ENCODE measurements around the gene BRAT1.
A peak's percentile ranks its signal among the peaks of the same experiment; 100 is the strongest.
"Not testable (repeated sequence)": the region's sequence is repeated elsewhere in the genome, so short reads cannot be mapped to it uniquely, and the experiment has no call there.

The BRAT1 gene

DNA sequence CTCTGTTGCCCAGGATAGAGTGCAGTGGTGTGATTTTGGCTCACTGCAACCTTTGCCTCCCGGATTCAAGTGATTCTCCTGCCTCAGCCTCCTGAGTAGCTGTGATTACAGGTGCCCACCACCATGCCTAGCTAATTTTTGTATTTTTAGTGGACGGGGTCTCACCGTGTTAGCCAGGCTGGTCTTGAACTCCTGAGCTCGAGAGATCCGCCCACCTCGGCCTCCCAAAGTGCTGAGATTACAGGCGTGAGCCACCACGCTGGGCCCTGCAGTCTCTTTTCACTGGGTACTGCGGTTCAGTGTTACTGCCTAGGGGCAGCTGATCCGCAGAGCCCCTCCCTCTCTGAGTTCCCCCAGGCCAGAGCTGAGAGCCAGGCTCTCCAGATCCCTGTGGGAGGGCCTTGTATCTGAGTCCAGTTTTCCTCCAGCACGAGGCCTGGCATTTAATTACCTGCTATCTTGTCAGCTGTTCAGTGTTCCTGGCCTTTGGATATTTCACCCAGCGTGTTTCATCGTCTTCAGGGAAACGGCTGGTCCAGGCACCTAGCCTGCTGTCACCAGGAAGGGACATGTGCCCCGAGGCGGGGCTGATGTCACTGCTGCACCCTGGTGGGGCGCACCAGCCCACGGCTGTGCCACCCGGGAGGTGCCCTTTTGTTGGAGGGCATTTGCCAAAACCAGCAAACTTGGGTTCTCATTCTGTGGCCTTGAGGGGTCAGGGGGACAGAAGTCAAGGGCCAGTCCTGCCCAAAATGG, 19.3 kb downstream of the BRAT1 start:
- not testable (repeated sequence) for DNase-seq

DNA sequence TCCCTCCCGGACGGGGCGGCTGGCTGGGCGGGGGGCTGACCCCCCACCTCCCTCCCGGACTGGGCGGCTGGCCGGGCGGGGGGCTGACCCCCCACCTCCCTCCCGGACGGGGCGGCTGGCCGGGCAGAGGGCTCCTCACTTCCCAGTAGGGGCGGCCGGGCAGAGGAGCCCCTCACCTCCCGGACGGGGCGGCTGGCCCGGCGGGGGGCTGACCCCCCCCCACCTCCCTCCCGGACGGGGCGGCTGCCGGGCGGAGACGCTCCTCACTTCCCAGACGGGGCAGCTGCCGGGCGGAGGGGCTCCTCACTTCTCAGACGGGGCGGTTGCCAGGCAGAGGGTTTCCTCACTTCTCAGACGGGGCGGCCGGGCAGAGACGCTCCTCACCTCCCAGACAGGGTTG, 21.1 kb downstream of the BRAT1 start:
- not testable (repeated sequence) for DNase-seq

GRCh38 chr7:2533566-2533965, 21.8 kb downstream of the BRAT1 start:
- DNase-seq = not testable (repeated sequence)

DNA sequence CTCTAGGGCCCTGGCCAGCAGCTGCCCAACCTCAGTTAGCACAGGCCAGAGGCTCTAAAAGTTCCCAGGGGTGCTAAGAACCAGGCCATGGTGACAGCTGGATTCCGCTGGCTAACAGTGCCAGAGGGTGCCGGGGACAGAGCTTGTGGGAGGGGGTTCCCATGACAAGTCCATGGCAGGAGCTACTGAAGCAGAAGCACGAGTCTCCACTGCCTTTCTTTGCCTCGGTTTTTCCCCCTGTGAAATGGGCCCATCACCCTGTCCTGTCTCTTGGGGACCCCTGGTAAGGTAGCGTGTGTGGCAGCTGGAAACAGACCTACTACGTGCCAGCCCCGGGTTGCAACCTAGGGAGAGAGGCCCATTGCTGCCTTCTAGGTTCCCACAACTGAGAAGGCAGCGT, 22.5 kb downstream of the BRAT1 start:
- not testable (repeated sequence) for DNase-seq

DNA sequence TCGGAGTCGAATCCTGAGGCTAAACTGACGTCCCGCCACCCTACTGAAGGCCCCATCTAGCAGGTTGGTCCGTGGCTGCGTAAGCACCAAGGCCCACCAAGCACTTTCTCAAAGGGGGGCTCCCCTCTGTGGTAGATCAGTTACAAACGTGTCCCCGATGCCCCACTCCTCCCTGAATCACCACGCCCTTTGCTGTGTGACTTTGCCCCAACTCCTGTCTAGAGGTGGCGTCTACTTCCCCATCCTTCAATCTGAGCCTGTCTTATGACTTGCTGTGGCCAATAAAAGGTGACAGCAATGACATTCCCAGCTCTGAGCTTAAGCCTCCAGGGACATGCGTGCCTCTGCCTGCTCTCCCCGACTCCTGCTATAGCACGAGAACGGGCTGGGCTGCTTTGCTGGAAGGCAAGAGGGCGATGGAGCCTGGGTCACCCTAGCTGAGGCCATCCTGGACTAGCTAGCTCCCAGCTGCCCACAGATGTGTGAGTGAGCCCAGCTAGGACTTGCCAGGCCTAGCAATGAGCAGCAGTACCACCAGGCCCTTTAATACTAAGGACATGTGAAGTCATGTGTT, 23.0 kb downstream of the BRAT1 start:
- DNase-seq = peak; percentile 9

- peak; percentile 45 for DNase-seq
Observed at GRCh38 chr7:2531796-2532110, 23.6 kb downstream of the BRAT1 start.

GRCh38 chr7:2530994-2531795, 24.1 kb downstream of the BRAT1 start:
- peak; percentile 32 for DNase-seq

DNA sequence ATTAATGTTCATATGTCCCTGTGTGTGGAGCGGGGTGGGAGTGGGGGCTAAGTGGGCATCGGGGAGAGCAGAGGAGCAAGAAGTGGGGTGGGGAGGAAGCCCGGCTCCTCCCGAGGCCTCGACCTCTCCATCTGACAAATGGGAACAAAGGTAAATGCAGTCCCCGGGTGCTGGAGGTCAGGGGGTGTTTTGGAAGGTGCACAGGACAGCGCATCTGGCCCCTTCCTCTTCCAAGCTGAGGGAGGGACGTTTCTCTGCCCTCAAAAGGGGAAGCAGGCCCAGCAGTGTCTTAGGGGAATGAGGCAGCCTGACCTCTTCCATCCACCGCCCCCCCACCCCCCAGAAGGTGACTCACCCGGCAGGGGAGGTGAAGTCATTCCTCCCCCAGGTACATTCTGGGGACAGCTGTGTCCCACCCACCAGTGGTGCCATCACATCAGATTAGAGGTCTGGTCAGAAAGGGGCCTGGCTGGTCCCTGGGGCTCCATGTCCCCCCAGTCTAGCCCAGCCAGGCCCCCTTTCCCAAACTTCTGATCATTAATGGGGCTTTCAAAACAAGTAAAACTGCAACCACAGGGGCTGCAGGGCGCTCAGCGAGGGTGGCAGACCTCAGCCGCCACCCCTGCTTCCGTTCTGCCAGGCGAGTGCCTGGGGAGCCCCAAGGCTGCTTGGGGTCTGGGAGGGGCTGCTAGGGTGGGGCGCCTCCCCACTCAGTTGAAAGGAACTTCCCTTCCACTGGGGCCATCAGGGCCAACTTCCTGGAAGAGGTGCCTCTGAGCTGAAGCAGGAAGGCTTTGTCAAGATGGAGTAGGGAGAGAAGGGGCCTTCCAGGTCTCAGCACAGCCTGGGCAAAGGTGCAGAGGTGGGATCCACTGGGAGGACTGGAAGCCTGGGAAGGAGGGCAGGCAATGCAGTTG, 25.0 kb downstream of the BRAT1 start:
- DNase-seq = peak; percentile 53

DNA sequence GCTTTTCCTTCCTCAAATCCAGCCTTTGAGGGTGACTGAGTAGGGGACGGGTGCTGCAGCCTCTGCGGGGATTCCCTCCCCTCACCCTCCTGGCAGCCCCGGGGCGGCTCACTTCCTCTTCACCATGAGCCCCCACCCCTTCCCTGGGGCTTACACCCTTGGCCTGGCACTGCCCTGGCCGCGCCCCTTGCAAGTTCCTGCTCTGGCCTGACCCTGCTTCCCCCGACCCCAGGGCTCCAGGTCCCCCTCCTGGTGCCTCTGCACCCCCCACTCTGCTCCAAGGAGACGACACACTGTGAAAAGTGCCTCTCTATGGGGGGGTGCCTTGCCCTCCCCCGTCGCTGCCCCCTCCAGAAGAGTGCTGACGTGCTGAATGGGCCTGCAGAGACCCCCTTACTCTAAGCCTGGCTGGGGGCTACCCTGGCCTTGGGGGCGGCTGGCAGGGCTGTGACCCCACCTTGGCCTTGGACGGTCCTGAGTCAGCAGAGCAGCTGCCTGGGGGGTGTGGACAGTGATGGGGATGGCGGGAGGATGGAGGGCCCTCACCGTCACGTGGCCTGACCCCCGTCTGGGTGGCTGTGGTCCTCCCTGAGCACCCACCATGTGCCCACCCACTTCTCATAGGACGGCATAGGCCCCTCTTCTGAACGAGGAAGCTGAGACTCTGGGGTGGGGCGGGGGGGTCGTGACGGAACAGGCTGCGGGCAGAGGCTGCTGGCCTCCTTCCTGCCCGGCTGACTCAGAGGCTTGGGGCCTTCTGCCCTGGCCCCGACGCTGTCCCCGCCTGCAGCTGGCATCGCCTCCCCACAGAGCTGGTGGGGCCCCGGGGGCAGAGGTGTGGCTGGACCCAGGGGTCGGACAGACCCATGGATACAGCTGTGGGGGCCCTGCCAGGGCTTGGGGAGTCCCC, 25.9 kb downstream of the BRAT1 start:
- DNase-seq = peak; percentile 66

DNA sequence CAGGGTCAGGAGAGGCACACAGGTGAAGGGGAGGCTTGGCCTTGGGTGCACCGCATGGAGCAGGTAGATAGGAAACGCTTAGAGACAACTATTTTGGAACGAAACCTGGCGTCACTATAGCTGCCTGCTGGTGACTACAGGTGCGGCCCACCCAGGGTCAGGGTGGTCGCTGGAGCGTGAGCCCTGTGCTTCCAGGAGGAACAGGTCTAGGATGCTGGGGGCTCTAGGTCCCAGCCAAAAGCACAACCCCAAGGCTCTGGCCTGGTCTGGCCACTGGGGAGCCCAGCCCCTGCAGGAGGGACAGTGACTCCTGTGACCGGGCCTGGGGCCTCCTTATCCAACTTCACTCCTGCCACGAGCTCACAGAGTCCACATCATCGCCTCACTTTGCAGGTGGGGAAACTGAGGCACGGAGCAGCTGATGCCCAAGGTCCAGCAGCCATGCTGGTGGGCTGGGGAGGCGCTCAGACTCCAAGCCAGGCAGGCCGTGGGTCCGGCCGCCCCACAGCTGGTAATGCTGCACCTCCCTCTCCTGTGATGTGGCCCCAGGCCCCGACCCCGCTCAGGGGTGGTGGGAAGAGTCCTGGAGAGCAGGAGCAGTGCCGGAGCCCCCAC, 26.7 kb downstream of the BRAT1 start:
- peak; percentile 30 for DNase-seq

DNA sequence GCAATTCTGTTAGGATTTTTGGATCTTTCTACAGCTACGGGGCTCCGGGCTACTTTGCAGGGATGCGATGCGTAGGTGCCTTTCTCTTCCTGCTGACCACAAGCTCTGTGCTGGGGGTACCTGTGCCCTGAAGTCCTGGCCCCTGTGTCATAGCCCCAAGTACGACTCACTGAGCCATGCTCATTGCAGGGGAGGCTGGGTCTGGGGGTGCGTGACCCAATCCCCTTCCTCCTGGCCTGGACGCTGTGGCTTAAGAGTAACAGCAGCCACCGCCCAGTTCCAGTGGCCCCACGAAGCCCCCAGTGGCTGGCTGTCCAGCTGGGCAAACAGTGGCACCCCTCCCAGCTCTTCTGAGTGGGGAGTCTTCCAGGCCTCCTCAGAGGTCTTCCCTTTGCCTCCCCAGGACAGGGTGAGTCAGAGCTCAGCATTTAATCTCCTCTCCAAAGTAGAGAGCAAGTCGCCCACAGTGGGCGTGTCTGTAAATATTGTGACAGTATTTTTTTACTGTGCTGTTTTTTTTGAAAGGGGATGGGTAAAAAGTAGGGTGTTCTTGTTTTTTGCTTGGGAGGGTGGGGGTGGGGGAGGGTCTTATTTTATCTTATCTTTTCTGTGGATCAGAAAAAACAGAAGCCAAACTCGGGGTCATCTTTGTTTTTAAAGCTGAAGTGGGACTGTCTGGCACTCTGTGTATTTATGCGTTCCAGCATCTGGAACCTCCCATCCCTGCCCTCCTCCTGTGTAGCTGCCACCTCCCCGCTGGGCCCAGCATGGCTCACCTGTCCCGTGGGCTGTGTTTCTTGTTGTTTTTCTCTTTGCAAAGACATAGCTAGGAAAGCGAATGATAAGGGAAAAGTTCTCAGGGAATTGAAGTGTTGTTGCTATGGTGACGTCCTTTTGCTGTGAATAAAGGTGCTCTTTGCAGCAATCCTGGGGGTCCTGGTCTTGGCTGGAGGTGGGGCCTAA, 27.5 kb downstream of the BRAT1 start:
- DNase-seq = peak; percentile 34

- DNase-seq = peak; percentile 24
Observed at GRCh38 chr7:2526659-2527504, 28.4 kb downstream of the BRAT1 start.

- DNase-seq = no peak
Observed at GRCh38 chr7:2525658-2526630, 29.4 kb downstream of the BRAT1 start.

DNA sequence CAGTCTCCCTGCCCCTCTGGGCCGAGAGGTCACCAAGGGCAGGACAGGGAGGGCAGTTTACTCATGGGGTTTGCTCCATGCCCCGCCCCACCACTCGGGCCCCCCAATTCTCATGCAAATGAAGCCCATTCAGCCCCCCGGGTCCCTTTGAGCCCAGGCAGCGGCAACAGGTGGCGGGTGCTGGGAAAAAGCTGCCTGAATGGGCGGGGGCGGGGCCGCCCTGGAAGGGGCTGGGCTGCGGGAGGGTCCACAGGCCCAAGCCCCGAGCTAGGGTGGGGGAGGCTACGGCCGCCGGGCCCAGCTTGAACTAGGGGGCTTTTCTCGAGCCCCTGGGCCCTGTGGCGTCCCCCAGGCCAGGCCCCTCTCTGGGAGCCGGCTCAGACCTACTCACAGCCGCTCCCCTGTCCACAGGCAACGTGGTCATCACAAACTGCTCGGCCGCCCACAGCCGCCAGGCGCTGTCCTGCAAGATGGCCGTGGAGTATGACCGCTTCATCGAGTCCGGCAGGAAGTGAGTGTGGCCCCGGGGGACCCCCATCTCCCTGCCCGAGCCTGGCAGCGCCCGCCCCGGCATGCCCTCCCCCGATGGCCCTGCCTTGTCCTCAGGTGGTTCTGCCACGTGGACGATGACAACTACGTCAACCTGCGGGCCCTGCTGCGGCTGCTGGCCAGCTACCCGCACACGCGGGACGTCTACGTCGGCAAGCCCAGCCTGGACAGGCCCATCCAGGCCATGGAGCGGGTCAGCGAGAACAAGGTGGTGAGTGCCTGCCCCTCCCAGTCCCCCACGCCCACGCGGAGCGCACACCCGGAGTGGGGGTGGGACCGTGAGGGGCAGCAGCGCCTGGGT, 30.3 kb downstream of the BRAT1 start:
- DNase-seq = no peak

DNA sequence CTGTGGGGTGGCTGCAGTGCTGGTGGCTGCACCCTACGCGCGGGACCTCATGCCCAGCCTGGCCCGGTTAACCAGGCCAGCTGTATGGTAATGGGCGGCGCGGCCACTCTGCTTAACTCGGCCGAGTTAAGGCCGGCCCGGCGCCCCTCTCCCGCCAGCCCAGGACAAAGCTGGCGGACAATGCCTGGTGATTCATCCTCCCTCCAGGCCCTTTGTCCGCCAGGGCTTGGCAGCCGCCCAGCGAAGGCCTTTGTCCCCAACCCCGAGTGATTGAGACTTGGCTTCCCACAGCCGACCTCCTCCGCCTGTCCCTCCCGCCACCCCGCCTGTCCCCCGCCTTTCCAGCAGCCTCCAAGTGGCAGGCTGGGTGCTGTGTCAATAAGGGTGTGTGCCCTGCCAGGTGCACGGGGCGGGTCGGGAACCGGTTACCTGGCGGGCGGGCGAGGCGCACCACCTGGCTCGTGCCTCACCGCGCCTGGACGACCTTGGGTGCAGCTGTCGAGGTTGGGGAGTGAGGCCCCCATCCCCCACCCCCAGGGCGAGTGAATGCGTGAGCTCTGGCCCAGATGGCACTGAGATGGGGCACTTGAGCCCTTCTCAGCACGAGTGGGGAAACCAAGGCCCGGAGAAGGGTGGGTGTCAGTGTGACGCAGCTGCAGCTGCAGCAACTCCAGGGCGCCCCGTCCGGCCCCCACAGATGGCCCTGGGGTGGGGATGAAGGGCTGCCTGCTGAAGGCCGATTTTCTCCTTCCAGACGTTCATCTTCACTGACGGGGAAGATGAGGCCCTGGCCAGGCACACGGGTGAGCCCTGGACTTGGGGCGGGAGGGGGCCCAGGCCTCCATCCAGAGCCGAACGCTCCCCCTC, 31.1 kb downstream of the BRAT1 start:
- peak; percentile 74 for DNase-seq

DNA sequence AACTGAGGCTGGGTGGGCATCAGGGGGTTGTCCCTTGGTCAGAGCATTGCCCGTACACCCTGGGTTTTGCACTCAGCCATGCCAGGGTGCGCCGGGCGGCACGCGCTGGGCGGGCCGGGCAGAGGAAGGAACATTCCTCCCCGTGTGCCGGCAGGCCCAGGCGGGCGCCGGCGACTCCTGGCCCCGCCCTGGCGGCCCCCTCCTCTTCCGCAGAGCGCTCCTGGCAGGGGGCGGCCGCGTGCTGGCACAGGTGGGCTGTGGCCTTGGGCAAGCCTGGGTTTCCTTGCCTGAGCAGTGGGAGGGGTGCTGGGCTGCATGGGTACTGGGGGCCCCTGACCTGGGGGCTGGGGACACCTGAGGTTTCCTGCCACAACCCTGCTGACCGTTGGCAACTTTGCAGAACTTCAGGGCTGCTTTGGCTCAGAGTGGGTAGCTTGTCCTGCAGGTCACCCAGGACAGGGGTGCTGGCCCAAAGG, 31.8 kb downstream of the BRAT1 start:
- DNase-seq = no peak

All from left hindlimb (tissue), 1 donor.